Loucy (cell line): ENCODE data around the gene CCR5AS.

Experiments used
- CTCF ChIP-seq: fragments of 200-600 bp; sonication (generic); conservative IDR thresholded peaks from 2 replicates; pipeline ENCODE4 v1.5.1; 2014; ENCODE audit warnings: mild to moderate bottlenecking, antibody characterized with exemption, low read length
- EZH2phosphoT487 ChIP-seq: fragments of 200-600 bp; IDR thresholded peaks from 2 replicates; pipeline ENCODE4 v1.6.1; 2018; ENCODE audit warnings: antibody characterized with exemption, mild to moderate bottlenecking, moderate library complexity, borderline replicate concordance

GRCh38 chr3:46321461-46322104, 85.3 kb downstream of the CCR5AS start:
- TF ChIP-seq EZH2phosphoT487 (no peak), CTCF (no peak)
